SHP77 treated with DMSO at 0.1 percent for 48 hours (cell line): ENCODE results near the gene DDX54.
"Not testable (repeated sequence)": the region's sequence is repeated elsewhere in the genome, so short reads cannot be mapped to it uniquely, and the experiment has no call there.

Experiments used
- DNase-seq: peaks from one replicate; lab custom pipeline; 2025; lab: John Stamatoyannopoulos, UW

DDX54 gene

GRCh38 chr12:113220593-113221180, 35.4 kb upstream of the DDX54 start:
- DNase-seq = no peak

GRCh38 chr12:113216027-113216426, 30.7 kb upstream of the DDX54 start:
- no peak for DNase-seq

- no peak for DNase-seq
These were observed 29.7 kb upstream of the DDX54 start for GRCh38 chr12:113214895-113215400.

- no peak for DNase-seq
These were observed 25.9 kb upstream of the DDX54 start for GRCh38 chr12:113211160-113211559.

- no peak for DNase-seq
These were observed 23.0 kb upstream of the DDX54 start for GRCh38 chr12:113208041-113208934.

- DNase-seq = no peak
These were observed 22.3 kb upstream of the DDX54 start for GRCh38 chr12:113207613-113208040.

- DNase-seq = not testable (repeated sequence)
These were observed 21.5 kb upstream of the DDX54 start for GRCh38 chr12:113206802-113207201.

- DNase-seq = no peak
These were observed 19.5 kb upstream of the DDX54 start for GRCh38 chr12:113204804-113205203.

GRCh38 chr12:113203852-113204760, 18.8 kb upstream of the DDX54 start:
- DNase-seq = no peak

- DNase-seq = no peak
These were observed 17.2 kb upstream of the DDX54 start for GRCh38 chr12:113202300-113203075.

- DNase-seq = no peak
These were observed 16.2 kb upstream of the DDX54 start for GRCh38 chr12:113201187-113202177.

- no peak for DNase-seq
These were observed 14.9 kb upstream of the DDX54 start for GRCh38 chr12:113200021-113200797.

GRCh38 chr12:113198296-113198695, 13.0 kb upstream of the DDX54 start:
- no peak for DNase-seq

- DNase-seq = no peak
These were observed 12.3 kb upstream of the DDX54 start for GRCh38 chr12:113197518-113198077.

- DNase-seq = peak; percentile 58
These were observed 11.7 kb upstream of the DDX54 start for GRCh38 chr12:113196990-113197389.

- no peak for DNase-seq
These were observed 11.3 kb upstream of the DDX54 start for GRCh38 chr12:113196582-113196981.

- no peak for DNase-seq
These were observed 10.3 kb upstream of the DDX54 start for GRCh38 chr12:113195598-113195997.

GRCh38 chr12:113194971-113195391, 9.7 kb upstream of the DDX54 start:
- no peak for DNase-seq

GRCh38 chr12:113191227-113191626, 5.9 kb upstream of the DDX54 start:
- DNase-seq = no peak
